Activated CD8-positive, alpha-beta memory T cell treated with anti-CD3 and anti-CD28 coated beads, Interleukin-2, amount 50 U/mL, for 4 hours (primary cell): ENCODE results near the gene PYROXD2.
A peak's percentile ranks its signal among the peaks of the same experiment; 100 is the strongest.

ENCODE experiments used
- DNase-seq: peaks from one replicate; pipeline ENCODE4 v3.0.0-alpha.2; 2020

The PYROXD2 gene

DNA sequence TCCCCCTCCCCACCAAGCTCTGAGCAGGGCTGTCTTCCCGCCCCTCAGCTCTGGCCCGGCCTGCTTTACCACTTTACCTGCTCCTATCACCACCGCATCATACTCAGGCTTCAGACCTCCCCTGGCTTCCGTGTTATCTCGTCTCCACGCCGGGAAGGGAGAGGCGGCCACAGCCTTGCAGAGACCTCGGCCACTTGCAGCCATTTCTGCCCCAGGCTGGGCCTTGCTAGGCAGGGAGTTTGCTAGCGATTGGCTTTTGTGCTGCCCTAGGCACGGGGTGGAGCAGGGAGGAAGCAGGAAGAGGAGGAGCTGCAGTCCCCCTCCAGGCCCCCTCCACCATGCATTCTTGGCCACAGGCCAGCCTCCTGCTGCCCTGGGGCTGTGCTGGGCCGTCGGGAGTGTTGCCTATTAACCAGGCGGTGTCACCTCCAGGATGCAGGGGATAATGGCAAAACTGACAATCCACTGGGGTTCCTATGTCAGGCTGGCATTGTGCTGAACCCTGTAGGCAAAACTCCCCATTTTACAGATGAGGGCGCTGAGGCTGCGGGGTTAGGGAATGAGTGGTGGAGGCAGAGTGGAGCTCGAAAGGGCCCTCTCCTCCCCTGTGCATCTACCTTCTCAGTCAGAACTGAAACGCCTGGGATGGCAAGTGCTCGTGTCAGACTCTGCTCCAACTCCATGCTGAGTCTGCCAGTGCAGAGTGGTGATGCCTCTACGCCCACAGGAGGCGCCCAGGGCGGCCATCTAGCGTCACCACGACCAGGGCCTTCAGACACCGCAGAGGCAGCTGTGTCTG is at the start of gene PYROXD2:
TSS of gene PYROXD2 (minus strand) at position 251 of the 799 bp plus-strand sequence. CDS start at position 204, 47 bp downstream.
- peak; percentile 28 for DNase-seq

DNA sequence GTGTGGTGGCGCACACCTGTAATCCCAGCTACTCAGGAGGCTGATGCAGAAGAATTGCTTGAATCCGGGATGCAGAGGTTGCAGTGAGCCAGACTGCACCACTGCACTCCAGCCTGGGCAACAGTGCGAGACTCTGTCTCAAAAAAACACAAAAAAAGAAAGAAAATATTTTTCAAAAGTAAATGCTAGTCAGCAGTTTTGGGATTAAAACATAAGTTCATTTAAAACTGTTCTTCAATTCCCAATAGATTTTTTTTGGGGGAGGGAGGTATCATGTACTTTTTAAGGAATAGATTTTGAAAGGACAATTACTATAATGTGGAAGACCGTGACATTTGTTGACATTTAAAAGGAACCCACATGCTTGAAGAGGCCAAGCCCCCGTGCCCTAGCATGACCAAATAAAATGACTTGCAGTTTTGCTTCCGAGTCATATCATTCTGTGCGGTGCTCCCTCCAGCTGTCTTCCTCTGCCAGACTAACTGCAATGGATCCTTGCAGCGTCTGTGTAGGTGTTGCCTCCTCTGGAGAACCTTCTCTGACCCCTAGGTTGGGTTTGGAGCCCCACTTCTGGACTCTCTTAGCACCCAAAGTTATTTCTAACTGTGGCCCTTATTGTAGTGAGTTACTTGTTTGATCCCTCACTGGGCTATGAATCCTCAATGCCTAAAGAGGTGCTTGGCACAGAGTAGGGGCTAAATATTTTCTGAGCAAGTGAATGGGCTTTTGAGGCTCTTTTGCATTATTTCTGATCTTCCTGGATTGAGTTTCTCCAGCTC is 49.2 kb upstream of the PYROXD2 start:
- no peak for DNase-seq

DNA sequence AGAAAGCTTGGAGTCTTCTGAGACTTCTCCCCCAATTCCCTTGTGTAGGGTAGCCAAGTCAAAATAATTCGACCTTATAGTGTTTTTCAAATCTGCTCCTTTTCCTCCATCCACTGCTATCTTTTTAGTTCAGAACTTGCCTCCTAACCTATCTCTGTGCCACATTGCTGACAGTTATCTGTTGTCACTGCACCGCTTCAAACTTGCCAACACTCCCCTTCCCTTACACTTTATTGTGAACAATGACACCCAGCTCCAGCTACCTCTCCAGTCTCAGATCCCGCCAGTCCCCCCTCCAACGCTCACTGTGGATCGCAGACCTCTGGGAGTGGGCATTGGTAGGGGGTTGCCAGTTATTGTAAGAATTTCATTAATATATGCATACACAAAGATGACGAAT is 48.0 kb upstream of the PYROXD2 start:
- DNase-seq: no peak

- DNase-seq: no peak
These were observed 46.5 kb upstream of the PYROXD2 start for GRCh38 chr10:98461500-98461842.

DNA sequence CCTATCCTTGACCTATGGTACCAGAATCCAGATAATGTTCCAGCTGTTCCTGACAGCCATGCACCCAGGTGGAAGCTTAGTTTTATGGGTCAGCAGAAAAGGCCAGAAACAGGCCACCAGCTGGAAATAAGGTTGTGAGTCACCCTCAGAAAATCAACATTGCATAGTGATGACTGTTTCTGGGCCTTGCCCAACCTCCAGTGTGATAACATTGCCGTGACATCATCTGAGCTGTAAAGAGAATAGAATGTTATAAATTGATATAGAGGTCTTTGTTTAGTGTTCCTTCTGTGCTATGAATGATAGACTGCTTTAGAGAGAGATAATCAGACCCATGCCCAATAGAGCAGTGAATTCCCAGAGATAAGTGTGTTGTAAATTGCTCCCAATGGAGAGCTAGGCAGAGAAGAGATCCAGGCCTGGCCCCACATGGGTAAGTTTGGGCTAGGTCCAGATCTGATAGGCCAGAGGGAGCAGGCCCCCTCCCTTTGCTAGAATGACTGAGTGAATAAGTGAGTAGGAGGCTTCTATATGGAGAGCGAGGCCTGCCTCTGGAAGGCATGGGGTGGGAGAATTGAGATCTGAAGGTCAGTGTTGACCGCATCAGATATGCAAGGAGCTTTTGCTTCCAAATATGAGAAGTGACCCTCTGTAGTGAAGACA is 46.0 kb upstream of the PYROXD2 start:
- DNase-seq: no peak

GRCh38 chr10:98458809-98459784 is 44.1 kb upstream of the PYROXD2 start:
- no peak for DNase-seq

- no peak for DNase-seq
These were observed 42.7 kb upstream of the PYROXD2 start for GRCh38 chr10:98457721-98458120.

- DNase-seq: no peak
These were observed 41.9 kb upstream of the PYROXD2 start for GRCh38 chr10:98456686-98457482.

DNA sequence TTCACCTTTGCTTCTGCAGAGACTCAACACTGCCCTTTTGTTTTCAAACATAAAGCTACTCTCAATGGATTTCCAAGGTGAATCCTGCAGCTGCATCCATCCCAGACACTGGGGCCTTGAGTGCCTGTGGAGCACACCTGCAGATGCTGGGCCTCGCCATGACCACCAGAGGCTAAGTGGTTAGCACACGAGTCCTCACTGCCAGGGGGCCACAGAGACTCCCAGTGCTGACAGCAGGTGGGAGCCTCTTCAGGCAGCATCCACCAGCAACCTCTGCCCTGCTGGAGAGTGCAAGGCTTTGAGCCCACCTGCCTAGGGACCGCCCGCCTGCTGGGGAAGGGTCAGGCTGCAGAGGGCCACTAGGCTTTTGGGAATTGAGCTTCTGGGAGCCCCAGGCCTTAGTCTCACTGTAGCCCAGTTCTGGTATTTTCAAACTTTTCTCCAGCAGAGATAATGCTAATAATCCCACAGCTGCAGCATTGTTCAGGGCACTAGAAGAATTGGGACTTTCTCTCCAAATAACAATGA is 41.1 kb upstream of the PYROXD2 start:
- no peak for DNase-seq

DNA sequence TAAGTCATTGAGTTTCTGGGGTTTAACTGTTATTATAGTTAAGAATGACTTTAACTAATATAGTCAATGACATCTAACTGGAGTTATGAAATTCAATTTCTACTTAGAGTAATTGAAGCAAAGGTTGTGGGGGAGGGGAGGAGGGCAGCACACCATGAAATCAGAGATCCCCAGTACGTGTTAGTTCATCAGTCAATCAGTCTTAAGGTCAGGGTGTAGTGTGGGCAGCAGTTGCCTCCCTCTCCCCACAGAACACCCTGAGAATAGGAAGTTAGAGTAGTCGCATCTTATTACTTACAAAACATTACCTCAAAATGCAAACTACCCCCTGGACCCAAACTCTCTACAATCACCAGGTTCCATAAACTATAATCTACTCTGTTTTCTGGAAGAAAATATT is 38.7 kb upstream of the PYROXD2 start:
- DNase-seq: no peak

DNA sequence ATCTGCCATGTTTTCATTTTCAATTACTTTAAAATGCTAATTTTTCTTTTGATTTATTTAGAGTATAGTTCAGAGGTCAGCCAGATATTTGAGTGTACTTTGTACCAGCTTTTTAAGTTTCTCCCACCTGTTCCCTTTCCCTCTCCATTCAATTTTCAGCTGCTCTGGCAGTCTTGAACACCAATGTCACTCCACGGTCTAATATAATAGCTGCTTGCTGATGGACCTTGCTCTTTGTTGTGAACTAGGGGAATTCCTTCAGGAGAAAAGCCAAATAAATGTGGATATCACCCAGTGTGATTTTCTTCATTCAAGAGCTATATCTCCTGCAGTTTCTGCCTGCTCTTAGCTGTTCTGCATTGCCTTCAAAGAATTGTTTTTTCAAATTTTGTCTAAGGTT is 35.6 kb upstream of the PYROXD2 start:
- no peak for DNase-seq

- DNase-seq: no peak
These were observed 34.3 kb upstream of the PYROXD2 start for GRCh38 chr10:98449287-98449686.

DNA sequence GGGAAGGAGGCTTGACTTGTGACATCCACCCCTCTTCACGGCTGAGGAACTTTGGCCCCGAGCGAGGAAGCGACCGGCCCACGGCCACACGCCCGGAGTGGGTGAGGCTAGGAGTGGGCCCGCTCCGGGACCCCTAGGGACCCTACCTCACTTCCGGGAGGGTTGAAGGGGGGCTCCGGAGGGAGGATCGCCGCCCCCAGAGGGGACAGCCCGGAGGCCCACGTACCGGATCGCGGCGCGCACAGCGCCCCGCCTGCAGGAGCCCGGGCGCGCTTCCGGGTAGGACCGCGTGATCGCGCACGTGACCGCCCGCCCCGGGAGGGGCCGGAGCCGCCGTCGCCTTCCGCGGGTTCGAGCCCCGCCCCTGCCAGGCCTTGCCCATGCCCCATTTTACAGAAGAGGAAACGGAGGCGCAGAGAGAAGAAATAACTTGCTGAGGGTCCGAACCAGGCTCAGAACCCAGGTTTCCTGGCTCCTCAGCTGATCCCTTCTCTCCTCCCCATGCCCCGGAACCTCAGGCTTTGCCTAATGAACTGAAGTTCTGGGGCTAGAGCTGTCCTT is 31.8 kb upstream of the PYROXD2 start, which contains the start of gene HPS1:
TSS of gene HPS1 (minus strand) at position 275 of the 561 bp plus-strand sequence. CDS start 3,695 bp downstream, outside the sequence.
- DNase-seq: peak; percentile 84

DNA sequence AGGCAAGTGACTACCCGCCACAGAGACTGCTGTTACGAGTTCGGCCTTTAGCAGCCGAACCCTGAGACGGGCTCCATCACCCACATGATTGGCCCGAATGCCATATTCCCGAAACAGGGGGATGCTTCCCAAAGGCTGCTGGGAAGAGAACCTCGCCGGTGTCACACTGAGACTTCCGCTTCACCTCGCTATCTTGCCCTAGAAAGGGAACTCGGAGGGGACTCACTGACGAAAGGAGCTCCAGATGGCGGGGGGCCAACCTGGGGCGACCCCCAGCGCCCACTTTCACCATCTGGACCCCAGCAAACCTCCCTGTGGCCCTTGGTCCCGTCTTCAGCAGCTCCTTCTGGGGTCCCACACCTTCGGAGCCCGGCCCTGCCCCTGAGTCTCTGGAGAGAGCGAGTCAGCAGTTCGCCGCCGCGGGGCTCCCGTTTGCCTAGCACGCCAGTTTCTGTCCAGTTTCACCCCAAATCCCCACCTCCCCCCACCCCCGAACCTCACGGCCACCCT is 31.2 kb upstream of the PYROXD2 start:
- DNase-seq: peak; percentile 44

DNA sequence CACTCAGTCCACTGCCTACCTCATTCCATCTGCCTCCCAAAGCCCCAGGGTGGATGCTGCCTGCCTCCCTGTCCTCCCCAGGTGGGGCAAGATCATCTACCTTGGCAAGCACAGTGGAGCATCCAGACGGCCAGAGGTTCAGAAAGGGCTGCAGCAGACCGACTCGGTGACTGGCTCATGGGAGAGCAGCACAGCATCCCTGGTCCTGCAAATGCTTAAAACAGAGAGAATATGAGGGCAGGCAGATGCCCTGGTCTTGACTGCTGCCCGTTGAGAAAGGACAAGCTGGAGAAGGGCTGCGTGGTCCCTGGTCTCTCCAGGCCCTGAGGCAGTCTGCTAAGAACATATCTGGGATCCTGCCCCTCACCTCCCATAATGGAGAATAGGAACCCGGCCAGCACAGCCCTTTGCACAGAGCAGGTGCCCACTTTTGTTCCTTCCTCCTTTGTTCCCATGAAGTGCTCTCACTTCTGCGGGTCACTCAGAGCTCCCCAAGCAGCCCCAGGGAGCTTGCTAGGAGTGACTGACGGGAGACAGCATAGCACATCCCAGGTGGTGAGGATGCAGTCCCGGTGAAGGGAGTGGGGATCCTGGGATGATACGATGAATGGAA is 30.3 kb upstream of the PYROXD2 start:
- no peak for DNase-seq

- DNase-seq: no peak
These were observed 29.5 kb upstream of the PYROXD2 start for GRCh38 chr10:98444314-98445006.

DNA sequence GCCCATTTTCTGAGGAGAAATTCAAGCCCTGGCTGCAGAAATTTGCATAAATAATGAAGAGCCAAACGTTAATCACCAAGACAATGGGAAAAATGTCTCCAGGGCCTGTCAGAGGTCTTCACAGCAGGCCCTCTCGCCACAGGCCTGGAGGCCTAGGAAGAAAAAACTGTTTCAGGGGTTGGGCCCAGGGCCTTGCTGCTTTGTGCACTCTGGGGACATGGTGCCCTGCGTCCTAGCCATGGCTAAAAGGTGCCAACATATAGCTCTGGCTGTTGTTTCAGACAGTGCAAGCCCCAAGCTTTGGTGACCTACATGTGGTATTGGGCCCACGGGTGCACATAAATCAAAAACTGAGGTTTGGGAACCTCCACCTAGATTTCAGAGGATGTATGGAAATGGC is 23.7 kb upstream of the PYROXD2 start:
- DNase-seq: no peak

GRCh38 chr10:98436704-98437103 is 21.7 kb upstream of the PYROXD2 start:
- DNase-seq: no peak

GRCh38 chr10:98435178-98435577 is 20.2 kb upstream of the PYROXD2 start:
- DNase-seq: no peak
